Measurements from ENCODE around the gene FZR1.

DNA sequence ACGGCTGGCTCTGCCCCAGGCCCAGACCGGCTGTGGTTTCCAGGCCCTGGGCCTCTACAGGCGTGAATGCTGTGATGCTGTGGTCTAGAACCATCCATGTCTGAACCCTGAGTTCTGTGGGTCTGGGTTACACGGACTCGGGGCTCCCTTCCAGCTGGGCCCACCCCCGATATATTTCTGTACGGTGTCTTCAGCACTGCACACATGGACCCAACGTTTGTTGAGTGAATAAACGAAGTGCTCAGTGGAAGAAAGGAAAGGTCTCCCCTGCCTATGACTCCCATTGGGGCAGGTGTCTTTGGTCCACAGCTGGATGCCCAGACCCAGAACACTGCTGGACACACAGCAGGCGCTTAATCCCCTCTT, 39.5 kb downstream of the FZR1 start:
- TF ChIP-seq EZH2 (IDR thresholded peaks at IDR 0.05; ENCODE audit: insufficient read depth, poor library complexity, severe bottlenecking) (no peak), EZH2phosphoT487 (IDR thresholded peaks at IDR 0.05; ENCODE audit: insufficient read depth, low read depth) (no peak)
